ENCODE data around the gene CCN5.

The CCN5 gene

DNA sequence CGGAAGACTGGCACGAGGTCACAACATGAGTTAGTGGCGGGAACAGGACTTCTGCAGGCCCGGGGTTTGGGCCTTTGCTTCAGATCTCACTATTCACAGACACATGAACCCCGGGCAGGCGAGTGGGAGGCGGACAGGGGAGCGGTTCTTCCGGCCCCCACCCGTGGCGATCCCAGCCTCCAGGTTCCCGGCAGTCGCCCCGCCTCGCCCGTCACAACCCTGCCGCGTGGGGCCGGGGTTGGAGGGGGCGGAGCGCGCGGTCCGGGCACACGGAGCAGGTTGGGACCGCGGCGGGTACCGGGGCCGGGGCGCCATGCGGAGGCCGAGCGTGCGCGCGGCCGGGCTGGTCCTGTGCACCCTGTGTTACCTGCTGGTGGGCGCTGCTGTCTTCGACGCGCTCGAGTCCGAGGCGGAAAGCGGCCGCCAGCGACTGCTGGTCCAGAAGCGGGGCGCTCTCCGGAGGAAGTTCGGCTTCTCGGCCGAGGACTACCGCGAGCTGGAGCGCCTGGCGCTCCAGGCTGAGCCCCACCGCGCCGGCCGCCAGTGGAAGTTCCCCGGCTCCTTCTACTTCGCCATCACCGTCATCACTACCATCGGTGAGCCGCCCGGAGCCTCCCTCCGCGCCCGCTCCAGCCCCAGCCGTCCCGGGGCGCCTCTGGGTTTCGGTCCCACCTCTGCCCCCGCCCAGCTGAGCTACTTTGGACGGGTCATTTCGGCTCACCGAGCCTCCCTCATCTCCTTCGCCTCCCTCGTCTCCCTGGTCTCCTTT lies 30.6 kb downstream of the CCN5 start, which contains the start of gene KCNK15:
Gene KCNK15 (plus strand): TSS at position 268 of the 769 bp plus-strand sequence. CDS start 46 bp downstream, at position 314.
- H3K4me3 ChIP-seq (ENCODE audit: low read depth, low read length) = peak within 1 kb of the TSS; percentile 45
- TF ChIP-seq, protein P1, sequence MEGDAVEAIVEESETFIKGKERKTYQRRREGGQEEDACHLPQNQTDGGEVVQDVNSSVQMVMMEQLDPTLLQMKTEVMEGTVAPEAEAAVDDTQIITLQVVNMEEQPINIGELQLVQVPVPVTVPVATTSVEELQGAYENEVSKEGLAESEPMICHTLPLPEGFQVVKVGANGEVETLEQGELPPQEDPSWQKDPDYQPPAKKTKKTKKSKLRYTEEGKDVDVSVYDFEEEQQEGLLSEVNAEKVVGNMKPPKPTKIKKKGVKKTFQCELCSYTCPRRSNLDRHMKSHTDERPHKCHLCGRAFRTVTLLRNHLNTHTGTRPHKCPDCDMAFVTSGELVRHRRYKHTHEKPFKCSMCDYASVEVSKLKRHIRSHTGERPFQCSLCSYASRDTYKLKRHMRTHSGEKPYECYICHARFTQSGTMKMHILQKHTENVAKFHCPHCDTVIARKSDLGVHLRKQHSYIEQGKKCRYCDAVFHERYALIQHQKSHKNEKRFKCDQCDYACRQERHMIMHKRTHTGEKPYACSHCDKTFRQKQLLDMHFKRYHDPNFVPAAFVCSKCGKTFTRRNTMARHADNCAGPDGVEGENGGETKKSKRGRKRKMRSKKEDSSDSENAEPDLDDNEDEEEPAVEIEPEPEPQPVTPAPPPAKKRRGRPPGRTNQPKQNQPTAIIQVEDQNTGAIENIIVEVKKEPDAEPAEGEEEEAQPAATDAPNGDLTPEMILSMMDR (IDR thresholded peaks at IDR 0.05; ENCODE audit: low read depth, low read length) = no peak

DNA sequence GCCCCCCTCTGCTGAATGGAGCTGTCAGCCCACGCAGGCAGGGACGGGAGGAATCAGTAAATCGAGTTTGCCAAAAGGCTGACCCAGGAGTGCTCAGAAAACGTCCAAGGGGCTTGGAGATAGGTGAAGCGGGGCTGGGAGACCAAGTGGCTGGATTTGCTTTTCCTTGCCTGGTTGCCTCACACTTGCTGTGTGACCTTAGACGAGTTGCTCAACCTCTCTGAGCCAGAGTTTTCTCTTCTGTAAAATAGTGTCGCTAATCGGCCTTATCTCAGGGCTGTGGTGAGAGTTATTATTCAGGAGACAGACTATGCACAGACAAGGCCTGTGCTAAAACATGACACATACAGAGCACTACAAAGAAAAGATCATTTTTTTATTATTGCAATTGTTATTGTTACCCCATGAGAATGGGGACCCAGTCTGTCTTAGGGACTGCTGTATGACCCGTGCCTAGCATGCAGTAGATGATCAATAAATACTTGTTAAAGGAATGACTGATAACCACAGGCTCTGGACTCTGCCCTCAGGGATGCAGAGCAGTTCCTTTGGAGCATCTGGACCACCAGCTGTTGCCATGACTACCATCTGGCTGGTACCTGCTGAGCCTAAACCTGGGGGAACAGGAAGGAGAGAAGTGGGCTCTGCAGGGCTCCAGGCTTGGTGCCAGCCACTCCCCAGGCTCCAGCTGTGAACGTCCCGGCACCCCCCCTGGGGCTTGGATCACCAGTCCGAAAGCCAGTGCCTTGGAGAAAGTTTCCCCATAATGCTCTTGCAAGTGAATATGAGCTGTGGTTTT lies 31.4 kb downstream of the CCN5 start:
- TF ChIP-seq, protein P1 (IDR thresholded peaks at IDR 0.05; ENCODE audit: low read depth, low read length) = no peak
- peak overlapping the region; percentile 45 for H3K4me3 ChIP-seq (ENCODE audit: low read depth, low read length)

DNA sequence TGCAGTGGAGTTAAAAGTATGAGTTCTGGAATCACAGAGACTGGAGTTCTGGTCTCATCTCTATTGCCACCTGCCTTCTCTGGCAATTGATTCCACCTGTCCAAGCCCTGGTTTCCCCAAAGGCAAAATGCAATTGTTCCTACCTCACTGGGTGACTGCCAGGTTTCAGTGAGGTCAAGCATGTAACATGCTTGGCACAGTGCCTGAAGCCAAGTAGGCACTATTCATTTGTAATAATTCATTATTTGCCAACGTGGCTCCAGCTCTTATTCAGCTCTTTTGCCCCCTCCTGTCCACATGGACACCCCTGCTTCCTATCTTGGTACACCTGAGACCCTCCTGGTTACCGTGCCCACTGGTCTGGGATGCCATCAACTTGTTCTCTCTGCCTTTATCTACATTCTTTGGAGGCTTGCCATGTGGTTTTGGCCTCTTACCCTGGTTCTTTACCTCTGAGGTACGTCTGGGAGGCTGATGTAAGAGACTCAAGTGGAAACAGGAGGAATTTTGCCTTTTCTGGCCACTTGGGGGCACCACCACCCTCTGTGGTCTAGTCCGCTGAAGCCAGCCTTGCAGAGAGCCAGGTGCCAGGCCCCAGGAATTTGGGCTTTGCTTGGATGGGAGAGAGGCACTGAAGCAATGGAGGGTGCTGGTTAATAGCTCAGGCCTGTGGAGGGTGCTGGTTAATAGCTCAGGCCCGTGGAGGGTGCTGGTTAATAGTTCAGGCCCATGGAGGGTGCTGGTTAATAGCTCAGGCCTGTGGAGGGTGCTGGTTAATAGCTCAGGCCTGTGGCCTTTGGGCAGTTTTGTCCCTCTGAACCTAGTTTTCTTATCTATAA lies 32.2 kb downstream of the CCN5 start:
- TF ChIP-seq, protein P1 (IDR thresholded peaks at IDR 0.05; ENCODE audit: low read depth, low read length) = peak; percentile 71

DNA sequence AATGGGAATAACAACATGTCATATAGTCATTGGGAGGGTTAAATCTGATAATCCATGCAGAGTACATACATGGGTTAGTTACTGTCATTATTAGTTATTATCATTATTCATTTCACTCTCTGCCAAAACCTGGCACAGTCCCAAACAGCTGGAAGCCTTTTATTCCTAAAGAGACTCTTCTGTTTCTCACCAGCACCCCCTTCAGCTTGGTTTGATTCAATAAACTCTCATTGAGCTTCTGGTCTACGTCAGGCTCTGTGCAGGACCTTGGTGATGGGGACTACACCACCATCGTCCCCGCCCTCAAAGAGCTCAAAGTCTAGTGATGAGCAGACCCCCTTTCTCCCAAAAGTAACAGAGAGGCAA lies 32.8 kb downstream of the CCN5 start:
- H3K4me3 ChIP-seq (ENCODE audit: low read depth, low read length) = no peak overlapping the region
- TF ChIP-seq, protein P1 (IDR thresholded peaks at IDR 0.05; ENCODE audit: low read depth, low read length) = no peak

More for the DNA sequence above, 32.2 kb downstream of the CCN5 start:
- H3K4me3 ChIP-seq (ENCODE audit: low read depth, low read length) = no peak overlapping the region

DNA sequence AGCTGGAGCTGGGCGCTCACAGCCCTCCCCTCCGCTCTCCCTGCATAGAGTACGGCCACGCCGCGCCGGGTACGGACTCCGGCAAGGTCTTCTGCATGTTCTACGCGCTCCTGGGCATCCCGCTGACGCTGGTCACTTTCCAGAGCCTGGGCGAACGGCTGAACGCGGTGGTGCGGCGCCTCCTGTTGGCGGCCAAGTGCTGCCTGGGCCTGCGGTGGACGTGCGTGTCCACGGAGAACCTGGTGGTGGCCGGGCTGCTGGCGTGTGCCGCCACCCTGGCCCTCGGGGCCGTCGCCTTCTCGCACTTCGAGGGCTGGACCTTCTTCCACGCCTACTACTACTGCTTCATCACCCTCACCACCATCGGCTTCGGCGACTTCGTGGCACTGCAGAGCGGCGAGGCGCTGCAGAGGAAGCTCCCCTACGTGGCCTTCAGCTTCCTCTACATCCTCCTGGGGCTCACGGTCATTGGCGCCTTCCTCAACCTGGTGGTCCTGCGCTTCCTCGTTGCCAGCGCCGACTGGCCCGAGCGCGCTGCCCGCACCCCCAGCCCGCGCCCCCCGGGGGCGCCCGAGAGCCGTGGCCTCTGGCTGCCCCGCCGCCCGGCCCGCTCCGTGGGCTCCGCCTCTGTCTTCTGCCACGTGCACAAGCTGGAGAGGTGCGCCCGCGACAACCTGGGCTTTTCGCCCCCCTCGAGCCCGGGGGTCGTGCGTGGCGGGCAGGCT lies 35.1 kb downstream of the CCN5 start:
- no peak overlapping the region for H3K4me3 ChIP-seq (ENCODE audit: low read depth, low read length)
- TF ChIP-seq, protein P1 (IDR thresholded peaks at IDR 0.05; ENCODE audit: low read depth, low read length) = no peak

DNA sequence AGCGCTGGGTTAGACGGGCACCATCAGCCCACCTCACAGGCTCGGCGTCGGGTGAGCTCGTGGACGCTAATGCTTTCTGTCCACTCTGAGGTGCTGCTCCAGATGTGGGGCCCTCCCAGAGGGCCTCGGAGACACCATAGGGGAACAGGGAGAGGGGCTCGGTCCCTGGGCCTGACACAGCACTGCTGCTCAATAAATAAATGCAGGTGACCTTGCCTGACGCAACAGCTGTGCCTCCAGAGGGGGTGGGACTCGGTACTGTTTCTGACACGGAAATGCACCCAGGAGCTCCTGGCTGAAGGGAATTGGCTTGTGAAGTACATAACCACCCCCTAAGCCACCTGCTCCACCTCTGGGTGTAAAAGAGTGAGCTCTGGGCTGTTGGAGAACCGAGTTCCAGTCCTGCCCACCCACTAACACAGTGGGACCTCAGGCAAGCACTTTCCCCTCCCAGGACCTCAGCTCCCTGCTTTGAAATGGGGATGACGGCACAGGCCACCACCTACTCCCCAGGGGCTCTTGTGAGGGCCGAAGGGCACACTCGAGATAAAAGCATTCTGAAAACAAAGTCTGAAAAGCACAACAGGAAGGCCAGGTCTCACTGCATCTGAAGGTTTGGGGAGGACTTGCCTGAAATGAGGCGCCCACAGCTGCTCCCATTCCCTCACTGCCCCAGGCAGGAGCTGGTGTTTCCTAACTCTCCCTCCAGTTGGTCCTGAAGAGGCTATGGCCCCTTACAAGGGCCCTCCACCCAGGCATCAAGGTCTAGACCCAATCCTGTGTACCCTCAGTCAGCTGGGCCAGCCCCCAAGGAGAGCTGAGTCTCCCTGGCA lies 37.1 kb downstream of the CCN5 start:
- no peak overlapping the region for H3K4me3 ChIP-seq (ENCODE audit: low read depth, low read length)
- TF ChIP-seq, protein P1 (IDR thresholded peaks at IDR 0.05; ENCODE audit: low read depth, low read length) = no peak

Data from WI38 (cell line).